ENCODE data around the gene PER2.
"Not testable (repeated sequence)": the region's sequence is repeated elsewhere in the genome, so short reads cannot be mapped to it uniquely, and the experiment has no call there.

Gene PER2

GRCh38 chr2:238313289-238313990 is 25.0 kb upstream of the PER2 start:
- no peak for DNase-seq (ENCODE audit: low read depth in 2 of 2, low spot score in 1 of 2)

- DNase-seq (ENCODE audit: low read depth in 2 of 2, low spot score in 1 of 2) = not testable (repeated sequence)
Observed at GRCh38 chr2:238310721-238311120, 22.3 kb upstream of the PER2 start.

- DNase-seq (ENCODE audit: low read depth in 2 of 2, low spot score in 1 of 2) = no peak
Observed at GRCh38 chr2:238308177-238308576, 19.8 kb upstream of the PER2 start.

GRCh38 chr2:238306672-238306998 is 18.2 kb upstream of the PER2 start:
- no peak for DNase-seq (ENCODE audit: low read depth in 2 of 2, low spot score in 1 of 2)

GRCh38 chr2:238305965-238306671 is 17.7 kb upstream of the PER2 start:
- DNase-seq (ENCODE audit: low read depth in 2 of 2, low spot score in 1 of 2) = no peak

- no peak for DNase-seq (ENCODE audit: low read depth in 2 of 2, low spot score in 1 of 2)
Observed at GRCh38 chr2:238305092-238305862, 16.9 kb upstream of the PER2 start.

- DNase-seq (ENCODE audit: low read depth in 2 of 2, low spot score in 1 of 2) = no peak
Observed at GRCh38 chr2:238304116-238304515, 15.7 kb upstream of the PER2 start.

- no peak for DNase-seq (ENCODE audit: low read depth in 2 of 2, low spot score in 1 of 2)
Observed at GRCh38 chr2:238302751-238303150, 14.3 kb upstream of the PER2 start.

GRCh38 chr2:238302087-238302486 is 13.7 kb upstream of the PER2 start:
- no peak for DNase-seq (ENCODE audit: low read depth in 2 of 2, low spot score in 1 of 2)

GRCh38 chr2:238299803-238300202 is 11.4 kb upstream of the PER2 start:
- no peak for DNase-seq (ENCODE audit: low read depth in 2 of 2, low spot score in 1 of 2)

GRCh38 chr2:238296638-238297457 is 8.4 kb upstream of the PER2 start:
- DNase-seq (ENCODE audit: low read depth in 2 of 2, low spot score in 1 of 2) = no peak

GRCh38 chr2:238295144-238296112 is 7.0 kb upstream of the PER2 start:
- no peak for DNase-seq (ENCODE audit: low read depth in 2 of 2, low spot score in 1 of 2)

GRCh38 chr2:238294393-238295143 is 6.2 kb upstream of the PER2 start:
- no peak for DNase-seq (ENCODE audit: low read depth in 2 of 2, low spot score in 1 of 2)

- no peak for DNase-seq (ENCODE audit: low read depth in 2 of 2, low spot score in 1 of 2)
Observed at GRCh38 chr2:238294046-238294392, 5.6 kb upstream of the PER2 start.

GRCh38 chr2:238291550-238292281 is 3.3 kb upstream of the PER2 start:
- DNase-seq (ENCODE audit: low read depth in 2 of 2, low spot score in 1 of 2) = no peak

GRCh38 chr2:238290715-238291549 is 2.5 kb upstream of the PER2 start:
- DNase-seq (ENCODE audit: low read depth in 2 of 2, low spot score in 1 of 2) = no peak

- DNase-seq (ENCODE audit: low read depth in 2 of 2, low spot score in 1 of 2) = peak in 1 of 2 donors; percentile 15
Observed at GRCh38 chr2:238290091-238290509, 1.7 kb upstream of the PER2 start.

- no peak for DNase-seq (ENCODE audit: low read depth in 2 of 2, low spot score in 1 of 2)
Observed at GRCh38 chr2:238289574-238289973, 1.2 kb upstream of the PER2 start.
